Activated CD8-positive, alpha-beta memory T cell treated with anti-CD3 and anti-CD28 coated beads for 48 hours (primary cell): ENCODE results near the gene NEURL1.
"Not testable (repeated sequence)": the region's sequence is repeated elsewhere in the genome, so short reads cannot be mapped to it uniquely, and the experiment has no call there.

ENCODE experiments used
- DNase-seq, 3 experiments: peaks; one replicate each; pipeline ENCODE4 v3.0.0-alpha.2; 2020; ENCODE audit warnings: low read depth in 2 of 3, low spot score in 2 of 3

Gene NEURL1

GRCh38 chr10:103463499-103463898, 30.0 kb upstream of the NEURL1 start:
- no peak for DNase-seq

GRCh38 chr10:103465411-103466179, 27.9 kb upstream of the NEURL1 start:
- DNase-seq, result no peak

GRCh38 chr10:103466734-103467133, 26.8 kb upstream of the NEURL1 start:
- no peak for DNase-seq

GRCh38 chr10:103467406-103467805, 26.1 kb upstream of the NEURL1 start:
- no peak for DNase-seq

GRCh38 chr10:103469201-103469600, 24.3 kb upstream of the NEURL1 start:
- no peak for DNase-seq

GRCh38 chr10:103470761-103471653, 22.5 kb upstream of the NEURL1 start:
- peak in 2 of 3 experiments; percentile 57 to 59 for DNase-seq

GRCh38 chr10:103472005-103472404, 21.5 kb upstream of the NEURL1 start:
- no peak for DNase-seq

- DNase-seq, result no peak
These were observed 20.2 kb upstream of the NEURL1 start for GRCh38 chr10:103473261-103473671.

GRCh38 chr10:103474077-103474476, 19.4 kb upstream of the NEURL1 start:
- DNase-seq, result no peak

- no peak for DNase-seq
These were observed 18.1 kb upstream of the NEURL1 start for GRCh38 chr10:103475437-103475836.

GRCh38 chr10:103476046-103476768, 17.3 kb upstream of the NEURL1 start:
- DNase-seq, result no peak

- DNase-seq, result no peak
These were observed 14.8 kb upstream of the NEURL1 start for GRCh38 chr10:103478671-103479070.

GRCh38 chr10:103479135-103479534, 14.4 kb upstream of the NEURL1 start, which contains the start of gene CALHM3:
TSS of gene CALHM3 (minus strand) at chr10:103479240. CDS start at chr10:103479032, 208 bp downstream.
- no peak for DNase-seq

- no peak for DNase-seq
These were observed 13.0 kb upstream of the NEURL1 start for GRCh38 chr10:103480521-103480920.

- no peak for DNase-seq
These were observed 11.5 kb upstream of the NEURL1 start for GRCh38 chr10:103481974-103482531.

GRCh38 chr10:103486635-103487409, 6.7 kb upstream of the NEURL1 start:
- DNase-seq, result not testable (repeated sequence)

- DNase-seq, result no peak
These were observed 6.1 kb upstream of the NEURL1 start for GRCh38 chr10:103487410-103487708.

- DNase-seq, result no peak
These were observed 2.6 kb upstream of the NEURL1 start for GRCh38 chr10:103490986-103491314.

- no peak for DNase-seq
These were observed 1.7 kb upstream of the NEURL1 start for GRCh38 chr10:103491729-103492364.

- no peak for DNase-seq
These were observed 747 bp upstream of the NEURL1 start for GRCh38 chr10:103492655-103493261.
